ENCODE data around the gene TPI1.

- TF ChIP-seq CTCF (conservative IDR thresholded peaks at IDR 0.05 in 1 of 2, IDR thresholded peaks at IDR 0.05 in 1 of 2; ENCODE audit: extremely low read depth in 1 of 2, insufficient read depth in 1 of 2, low read depth in 1 of 2, low read length in 2 of 2) (no peak), EZH2 (IDR thresholded peaks at IDR 0.05; ENCODE audit: borderline replicate concordance, low read length) (no peak)
Observed at GRCh38 chr12:6909421-6910145, 42.3 kb downstream of the TPI1 start.

Measured in mammary epithelial cell (primary cell).